Hematopoietic multipotent progenitor cell treated with erythropoietin and hydrocortisone succinate and interleukin-3 and kit ligand, for 17 days (in vitro differentiated cells): Measurements from ENCODE around the gene SLC1A1.
"Not testable (repeated sequence)": the region's sequence is repeated elsewhere in the genome, so short reads cannot be mapped to it uniquely, and the experiment has no call there.

Experiments used
- DNase-seq: peaks from one replicate; pipeline ENCODE4 v3.0.0-alpha.2; 2015; ENCODE audit warnings: low spot score

Gene SLC1A1

GRCh38 chr9:4506490-4506889 lies 16.2 kb downstream of the SLC1A1 start:
- DNase-seq: no peak

- DNase-seq: no peak
Observed at GRCh38 chr9:4507306-4508130, 17.2 kb downstream of the SLC1A1 start.

- no peak for DNase-seq
Observed at GRCh38 chr9:4508246-4508906, 18.1 kb downstream of the SLC1A1 start.

GRCh38 chr9:4508907-4509589 lies 18.8 kb downstream of the SLC1A1 start:
- no peak for DNase-seq

GRCh38 chr9:4509590-4509984 lies 19.3 kb downstream of the SLC1A1 start:
- no peak for DNase-seq

- DNase-seq: no peak
Observed at GRCh38 chr9:4510546-4511322, 20.5 kb downstream of the SLC1A1 start.

- no peak for DNase-seq
Observed at GRCh38 chr9:4514252-4515128, 24.2 kb downstream of the SLC1A1 start.

- no peak for DNase-seq
Observed at GRCh38 chr9:4515958-4516375, 25.7 kb downstream of the SLC1A1 start.

GRCh38 chr9:4517274-4517673 lies 27.0 kb downstream of the SLC1A1 start:
- no peak for DNase-seq

GRCh38 chr9:4519604-4520003 lies 29.3 kb downstream of the SLC1A1 start:
- DNase-seq: no peak

- no peak for DNase-seq
Observed at GRCh38 chr9:4520055-4520454, 29.8 kb downstream of the SLC1A1 start.

GRCh38 chr9:4530375-4530774 lies 40.1 kb downstream of the SLC1A1 start:
- DNase-seq: no peak

- not testable (repeated sequence) for DNase-seq
Observed at GRCh38 chr9:4530831-4531230, 40.6 kb downstream of the SLC1A1 start.

- DNase-seq: not testable (repeated sequence)
Observed at GRCh38 chr9:4531355-4531754, 41.1 kb downstream of the SLC1A1 start.

- not testable (repeated sequence) for DNase-seq
Observed at GRCh38 chr9:4533881-4534280, 43.6 kb downstream of the SLC1A1 start.

- DNase-seq: not testable (repeated sequence)
Observed at GRCh38 chr9:4536196-4536595, 45.9 kb downstream of the SLC1A1 start.

GRCh38 chr9:4537581-4537980 lies 47.3 kb downstream of the SLC1A1 start:
- no peak for DNase-seq

GRCh38 chr9:4538107-4538506 lies 47.8 kb downstream of the SLC1A1 start:
- no peak for DNase-seq

- DNase-seq: no peak
Observed at GRCh38 chr9:4538621-4539020, 48.4 kb downstream of the SLC1A1 start.

- no peak for DNase-seq
Observed at GRCh38 chr9:4540425-4540824, 50.2 kb downstream of the SLC1A1 start.

- DNase-seq: no peak
Observed at GRCh38 chr9:4541281-4541680, 51.0 kb downstream of the SLC1A1 start.
